Hippocampal formation (tissue), 2 donors: ENCODE data around the gene LXN.
"Not testable (repeated sequence)": the region's sequence is repeated elsewhere in the genome, so short reads cannot be mapped to it uniquely, and the experiment has no call there.

ENCODE experiments used
- DNase-seq, 2 donors: peaks; one replicate each; lab custom pipeline; 2025; lab: John Stamatoyannopoulos, UW

The LXN gene, protein sequence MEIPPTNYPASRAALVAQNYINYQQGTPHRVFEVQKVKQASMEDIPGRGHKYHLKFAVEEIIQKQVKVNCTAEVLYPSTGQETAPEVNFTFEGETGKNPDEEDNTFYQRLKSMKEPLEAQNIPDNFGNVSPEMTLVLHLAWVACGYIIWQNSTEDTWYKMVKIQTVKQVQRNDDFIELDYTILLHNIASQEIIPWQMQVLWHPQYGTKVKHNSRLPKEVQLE

DNA sequence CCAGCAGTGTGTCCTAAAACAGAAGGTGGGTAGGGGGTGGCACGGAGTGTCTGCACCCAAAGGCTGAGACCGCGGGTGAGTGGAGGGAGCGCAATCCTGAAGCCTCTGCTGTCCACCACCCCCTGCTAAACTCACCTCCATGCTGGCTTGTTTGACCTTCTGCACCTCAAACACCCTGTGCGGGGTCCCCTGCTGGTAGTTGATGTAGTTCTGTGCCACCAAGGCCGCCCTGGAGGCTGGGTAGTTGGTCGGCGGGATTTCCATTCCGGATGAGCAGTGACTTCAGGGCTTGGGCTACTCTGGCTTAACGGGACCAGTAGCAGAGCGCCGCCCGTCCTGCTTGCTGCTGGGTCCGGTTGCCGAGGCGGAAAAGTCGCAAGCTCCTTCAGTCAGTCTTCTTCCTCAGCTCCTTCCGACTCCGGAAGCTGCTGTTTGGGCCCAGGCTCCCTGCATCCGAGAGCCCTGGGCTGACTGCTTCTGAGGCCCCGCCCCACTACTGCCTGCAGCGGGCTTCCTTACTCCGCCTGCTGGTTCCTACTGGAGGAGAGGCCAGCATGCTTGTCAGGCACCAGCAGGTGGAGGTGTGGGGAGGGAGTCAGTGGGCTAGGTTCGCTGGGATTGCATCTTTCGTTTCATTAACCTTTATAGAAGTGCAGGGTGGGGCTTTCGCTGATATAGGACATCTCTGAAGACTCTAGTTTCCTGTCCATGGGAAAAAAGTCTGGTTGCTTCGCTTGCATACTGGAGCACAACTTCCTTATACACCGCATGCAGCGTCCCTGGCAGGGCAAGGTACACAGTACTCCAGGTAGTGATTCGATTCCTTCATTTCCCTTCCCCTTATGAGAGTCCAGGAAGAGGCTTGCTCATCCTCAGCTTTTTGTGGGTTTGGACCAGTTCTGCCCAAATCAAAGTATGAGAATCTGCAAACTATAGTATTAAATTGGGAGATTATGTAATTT, at the start of gene LXN:
LXN (minus strand) TSS at position 434 of the 962 bp plus-strand sequence; CDS start at position 264, 170 bp downstream.
- DNase-seq = peak; percentile 23 to 36

DNA sequence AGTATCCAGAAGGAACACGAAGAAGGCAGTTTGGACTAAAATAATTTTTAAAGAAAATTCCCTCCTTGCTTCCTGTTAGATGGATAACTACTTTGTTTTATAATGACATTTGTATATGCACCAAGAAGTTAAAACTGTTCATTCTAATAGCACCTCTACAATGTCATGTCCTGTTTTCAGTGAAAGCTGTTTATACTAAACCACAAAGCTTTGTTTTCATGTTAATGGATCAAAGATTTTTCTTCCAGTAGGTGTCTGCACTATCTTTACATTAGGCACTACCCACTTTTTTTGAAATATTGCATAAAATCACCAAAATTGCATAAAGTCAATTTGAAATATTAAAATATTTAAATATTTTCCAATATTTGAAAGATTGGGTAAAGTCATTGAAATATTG, 49.7 kb upstream of the LXN start:
- DNase-seq = no peak

DNA sequence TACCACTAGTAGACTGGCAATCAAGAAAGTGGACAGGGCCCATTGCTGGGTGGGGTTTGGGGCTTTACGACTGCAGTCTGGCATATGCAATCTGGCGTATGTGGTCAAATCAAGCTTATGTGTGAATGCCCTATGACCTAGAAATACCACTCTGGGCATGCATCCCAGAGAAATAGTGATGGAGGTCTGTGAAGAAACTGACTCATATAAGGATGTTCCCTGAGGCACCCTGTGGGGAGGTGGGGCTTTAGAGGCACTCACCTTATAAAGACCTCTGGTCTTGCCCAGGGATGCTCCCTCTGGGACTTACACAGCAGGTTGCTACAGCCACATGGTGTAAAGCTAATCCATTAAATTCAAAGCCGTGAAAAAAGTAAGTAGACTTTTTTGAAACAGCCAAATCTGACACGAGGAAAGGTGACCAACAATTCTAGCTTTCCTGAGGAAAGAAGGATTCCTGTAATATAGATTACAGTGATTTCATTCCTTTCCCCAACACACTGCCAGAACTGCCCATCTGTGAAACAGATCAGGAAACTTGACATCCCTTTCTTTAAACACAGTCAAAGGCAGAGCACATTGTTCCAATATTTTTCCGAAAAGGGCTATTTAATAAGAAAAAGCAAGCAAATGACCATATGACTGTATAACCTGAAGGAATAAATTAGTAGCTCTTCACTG, 46.2 kb upstream of the LXN start:
- DNase-seq = no peak

DNA sequence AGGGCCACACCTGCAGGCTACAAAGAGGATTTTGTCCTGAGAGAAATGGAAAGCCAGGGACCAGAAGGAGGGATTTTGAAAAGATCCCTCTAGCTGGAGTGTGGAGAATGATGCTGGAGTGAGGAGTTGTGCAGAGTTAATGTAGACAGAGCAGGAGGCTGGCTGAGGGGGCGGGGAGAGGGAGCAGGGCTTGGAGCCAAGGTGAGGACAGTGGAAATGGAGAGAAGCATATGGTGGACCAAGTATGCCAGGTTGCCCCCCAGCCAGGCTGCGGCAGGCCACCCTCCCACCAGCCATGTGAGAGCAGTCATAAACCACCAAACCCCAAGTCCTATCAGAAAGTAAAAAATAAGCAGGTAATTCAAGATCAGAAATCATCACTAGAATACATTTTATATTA, 45.1 kb upstream of the LXN start:
- no peak for DNase-seq

DNA sequence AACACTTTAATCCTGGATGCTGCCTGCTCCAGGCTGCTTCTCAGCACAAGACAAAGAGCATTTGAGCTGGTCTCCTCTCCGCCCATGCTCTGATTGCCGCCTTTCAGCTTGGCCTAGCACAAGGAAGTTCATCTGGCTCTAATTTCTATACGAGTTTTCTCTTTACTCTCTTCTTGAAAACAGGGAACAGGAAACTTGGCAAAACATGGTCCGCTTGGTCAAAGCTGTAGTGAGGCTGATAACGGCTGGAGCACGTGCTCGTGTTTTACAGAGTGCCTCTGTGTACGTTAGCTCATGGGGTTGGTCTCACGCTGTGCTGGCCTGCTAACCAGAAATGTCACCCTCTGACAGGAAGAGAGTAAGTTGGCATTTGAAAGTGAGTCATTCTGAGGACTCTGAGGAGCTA, 40.6 kb upstream of the LXN start:
- DNase-seq = peak; percentile 18 to 27

DNA sequence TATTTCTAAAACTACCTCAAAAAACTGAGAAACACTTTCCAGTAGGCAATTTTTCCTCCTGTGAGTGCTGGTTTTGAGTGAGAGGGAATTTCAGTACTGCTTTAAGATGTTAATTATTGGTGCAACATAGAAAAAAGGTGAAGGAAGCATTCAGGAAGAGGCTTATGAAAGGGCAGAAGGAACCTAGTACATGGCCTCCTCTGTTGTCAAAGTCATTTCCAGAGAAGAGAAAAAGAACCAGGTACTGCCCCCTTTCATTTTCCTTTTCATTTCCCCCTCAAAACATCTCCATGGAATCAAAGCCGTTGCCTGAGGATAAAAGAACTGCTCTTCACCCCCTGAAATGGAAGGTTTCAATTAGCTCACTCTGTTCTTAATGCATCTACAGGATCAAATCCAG, 40.0 kb upstream of the LXN start:
- DNase-seq = no peak

DNA sequence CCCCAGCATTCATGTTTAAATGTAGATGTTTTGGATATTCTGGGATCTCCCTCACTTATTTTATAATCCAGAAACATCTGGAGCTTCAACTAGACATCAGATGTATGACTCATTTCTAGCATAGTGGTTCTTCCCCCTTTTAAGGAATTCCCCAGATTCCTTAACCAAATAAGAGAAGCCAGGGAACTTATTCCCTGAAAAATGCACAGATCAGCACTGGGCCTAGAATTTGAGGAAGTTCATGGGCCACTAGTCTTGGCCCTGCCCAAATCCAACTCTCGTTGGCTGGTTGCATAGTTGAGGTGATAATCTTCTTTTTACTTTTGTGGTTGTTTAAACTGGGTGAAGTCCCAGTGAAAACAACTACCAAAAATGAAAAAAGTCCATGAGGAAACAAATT, 39.4 kb upstream of the LXN start:
- no peak for DNase-seq

DNA sequence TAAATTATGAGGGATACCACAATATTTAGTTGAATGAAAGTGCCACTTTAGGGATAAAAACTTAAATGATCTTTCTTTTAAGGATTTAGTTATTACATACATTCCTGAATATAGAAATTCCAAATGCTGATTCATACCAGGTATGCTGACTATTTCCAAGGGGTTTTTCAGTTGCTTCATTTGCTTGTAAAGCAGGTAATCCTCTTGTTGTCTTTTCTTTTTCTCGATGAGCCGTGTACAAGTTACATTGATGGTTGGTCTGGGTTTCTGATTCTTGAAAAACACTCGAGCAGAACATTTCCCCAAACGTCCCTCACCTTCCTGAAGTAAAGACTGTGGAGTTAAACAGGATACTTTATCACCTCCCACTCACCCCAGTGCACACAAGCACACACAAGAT, 38.2 kb upstream of the LXN start:
- DNase-seq = no peak

DNA sequence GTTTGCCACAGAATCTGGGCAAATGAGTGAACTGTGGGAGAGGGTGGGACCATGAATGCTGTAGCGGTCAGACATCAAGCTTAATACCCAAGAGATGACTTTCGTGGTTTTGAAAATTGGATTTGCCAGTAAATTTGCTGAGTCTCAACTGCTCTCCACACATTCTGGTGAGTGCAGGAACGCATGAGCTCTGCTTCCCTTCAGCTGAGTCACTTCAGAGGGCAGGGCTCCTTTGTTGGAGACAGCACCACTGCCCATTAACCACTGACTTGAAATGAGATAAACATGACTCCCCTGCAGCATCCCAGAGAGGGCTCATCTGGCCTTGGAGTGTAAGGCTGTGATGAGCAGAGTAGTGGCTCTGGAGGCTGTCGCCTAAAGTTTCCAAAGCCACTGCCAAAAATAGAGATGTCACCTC, 37.2 kb upstream of the LXN start:
- no peak for DNase-seq

DNA sequence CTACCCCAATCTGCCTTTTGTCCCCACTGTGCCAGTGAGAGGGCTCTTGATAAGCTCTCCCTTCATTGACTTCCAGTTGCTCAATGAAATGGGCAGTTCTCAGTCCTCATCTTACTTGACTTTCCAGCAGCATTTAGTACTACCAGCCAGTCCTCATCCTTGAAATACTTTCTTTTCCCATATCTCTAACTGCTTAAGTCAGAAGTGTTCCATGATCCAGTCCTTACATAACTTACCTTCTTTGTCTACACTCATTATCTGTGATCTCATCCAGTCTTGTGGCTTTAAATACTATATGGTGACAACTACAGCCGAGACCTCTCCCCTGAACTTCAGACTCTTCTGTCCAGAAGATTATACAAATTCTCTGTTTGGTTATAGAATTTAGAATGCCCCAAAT, 31.1 kb upstream of the LXN start:
- no peak for DNase-seq

DNA sequence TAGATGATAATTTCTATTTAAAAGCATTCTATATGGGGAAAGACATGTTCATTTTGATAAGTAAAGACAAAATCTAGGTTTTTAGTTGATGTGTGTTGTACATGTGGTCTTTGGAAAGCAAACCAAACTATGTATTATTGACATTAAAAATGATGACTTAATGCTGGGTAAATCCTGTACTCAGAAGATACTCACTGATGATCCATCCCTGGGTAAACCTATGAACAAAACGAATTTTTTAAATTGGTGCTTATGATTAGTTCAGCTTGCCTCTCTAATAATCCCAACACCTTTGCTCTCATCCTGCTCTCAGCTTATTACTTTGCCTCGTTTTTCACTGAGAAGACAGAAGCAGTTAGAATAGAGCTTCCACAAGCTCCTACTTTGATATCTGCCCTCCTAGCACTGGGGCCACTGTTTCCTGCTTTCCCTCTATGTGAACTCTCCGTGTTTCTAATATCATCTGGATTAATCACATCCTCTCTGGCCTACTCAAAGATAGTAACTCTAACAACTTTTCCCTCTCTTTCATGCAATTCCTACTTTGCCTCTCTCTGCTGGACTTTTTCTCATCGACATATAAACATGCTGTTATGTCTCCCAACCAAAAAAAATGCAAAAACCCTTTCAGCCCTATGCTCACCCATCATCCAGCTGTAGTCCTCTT, 30.5 kb upstream of the LXN start:
- no peak for DNase-seq

DNA sequence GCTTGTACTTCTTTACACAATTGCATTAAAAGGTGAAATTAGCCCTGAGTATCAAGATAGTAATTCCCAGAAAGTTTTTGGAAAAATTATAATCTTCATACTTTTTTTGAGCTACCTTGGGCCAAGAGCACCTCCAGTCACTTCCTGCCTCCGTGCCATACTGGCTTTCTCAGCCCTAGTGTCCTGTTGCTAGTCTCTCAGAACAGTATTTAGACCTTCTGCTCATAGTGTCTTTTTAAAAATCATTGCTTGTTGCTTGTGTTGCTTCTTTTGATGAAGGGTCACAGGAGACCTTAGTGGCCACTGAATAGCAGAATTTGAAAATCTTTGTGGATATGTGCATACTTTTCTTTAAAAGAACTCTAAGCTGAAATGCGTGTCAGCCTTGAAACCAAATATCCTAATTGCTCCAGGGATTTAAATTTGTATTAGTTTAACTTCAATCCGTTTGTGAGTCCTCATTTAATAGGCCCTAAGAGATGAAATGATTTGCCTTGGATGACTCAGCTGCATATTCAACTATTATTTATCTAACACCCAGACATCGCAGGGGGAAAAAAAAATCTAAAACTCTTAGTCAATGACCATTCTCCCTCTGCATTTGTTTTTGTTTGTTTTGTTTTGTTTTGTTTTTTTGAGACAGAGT, 29.1 kb upstream of the LXN start:
- no peak for DNase-seq

DNA sequence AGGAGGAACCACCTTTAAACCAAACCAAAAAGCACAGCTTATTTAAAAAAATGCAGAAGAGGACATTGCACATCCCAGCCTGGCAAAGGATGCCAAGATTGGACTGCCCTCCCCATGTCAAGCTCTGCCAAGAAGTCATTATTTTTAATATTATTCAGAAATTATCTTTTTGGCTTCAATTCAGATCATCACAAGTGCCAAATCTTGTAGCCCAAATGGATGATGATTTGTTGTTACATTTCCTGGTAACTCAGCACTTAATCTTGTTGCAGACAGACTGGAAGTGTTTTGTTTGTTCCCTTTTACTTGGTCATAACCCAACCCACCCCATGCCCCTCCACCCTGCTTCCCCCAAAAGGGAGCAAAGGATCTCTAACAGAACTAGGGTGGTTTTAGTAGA, 28.1 kb upstream of the LXN start:
- no peak for DNase-seq

DNA sequence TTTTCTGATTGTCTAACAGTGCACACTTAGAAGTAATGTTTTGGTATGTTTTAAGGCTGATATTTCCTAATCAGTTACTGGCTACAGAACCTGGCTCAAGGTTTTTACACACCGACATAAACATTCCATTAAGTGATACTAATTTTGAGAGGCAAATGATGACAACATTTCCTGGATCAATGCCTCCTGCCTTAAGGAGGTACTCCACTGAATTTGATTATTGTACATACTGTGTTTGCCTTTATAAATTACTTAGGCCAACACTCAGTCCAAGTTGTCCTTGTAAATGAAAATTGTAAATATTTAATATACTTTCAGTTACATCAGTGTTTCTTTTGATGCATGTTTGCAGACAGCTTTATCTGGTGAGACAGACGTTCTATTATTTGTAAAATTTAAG, 24.2 kb upstream of the LXN start:
- DNase-seq = no peak

DNA sequence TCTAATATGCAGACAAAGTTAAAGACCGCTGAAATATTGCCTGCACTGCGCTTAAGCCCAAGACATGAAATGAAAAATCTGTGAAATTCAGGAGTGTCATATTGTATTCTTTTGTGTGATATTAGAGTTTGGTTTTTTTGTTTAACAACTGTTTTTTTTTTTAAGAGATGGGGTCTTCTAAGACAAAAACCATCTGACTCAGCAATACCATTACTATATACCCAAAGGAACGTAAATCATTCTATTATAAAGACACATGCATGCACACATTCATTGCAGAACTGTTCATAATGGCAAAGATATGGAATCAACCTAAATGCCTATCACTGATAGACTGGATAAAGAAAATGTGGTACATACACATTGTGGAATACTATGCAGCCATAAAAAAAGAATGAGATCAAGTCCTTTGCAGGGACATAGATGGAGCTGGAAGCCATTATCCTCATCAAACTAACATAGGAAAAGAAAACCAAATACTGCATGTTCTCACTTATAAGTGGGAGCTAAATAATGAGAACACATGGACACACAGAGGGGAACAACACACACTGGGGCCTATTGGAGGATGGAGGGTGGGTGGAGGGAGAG, 21.5 kb upstream of the LXN start:
- DNase-seq = not testable (repeated sequence)

DNA sequence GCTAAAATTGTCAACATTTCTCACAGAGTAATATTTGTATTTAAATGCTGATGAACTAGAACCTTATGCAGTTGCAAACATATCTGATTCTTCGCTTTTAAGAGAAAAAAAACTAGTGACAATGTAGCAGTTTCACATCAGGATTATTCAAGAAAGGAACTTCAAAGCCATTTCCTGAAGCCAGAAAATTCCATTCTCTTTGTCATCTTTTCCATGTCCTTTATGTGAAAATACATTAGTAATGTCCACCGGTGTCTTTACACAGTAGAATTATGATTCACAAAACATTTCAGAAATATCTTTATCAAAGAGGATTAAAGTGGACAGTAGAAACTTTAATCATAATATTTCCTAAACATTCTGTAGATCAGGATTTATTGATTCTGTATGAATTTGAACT, 12.7 kb upstream of the LXN start:
- DNase-seq = no peak

DNA sequence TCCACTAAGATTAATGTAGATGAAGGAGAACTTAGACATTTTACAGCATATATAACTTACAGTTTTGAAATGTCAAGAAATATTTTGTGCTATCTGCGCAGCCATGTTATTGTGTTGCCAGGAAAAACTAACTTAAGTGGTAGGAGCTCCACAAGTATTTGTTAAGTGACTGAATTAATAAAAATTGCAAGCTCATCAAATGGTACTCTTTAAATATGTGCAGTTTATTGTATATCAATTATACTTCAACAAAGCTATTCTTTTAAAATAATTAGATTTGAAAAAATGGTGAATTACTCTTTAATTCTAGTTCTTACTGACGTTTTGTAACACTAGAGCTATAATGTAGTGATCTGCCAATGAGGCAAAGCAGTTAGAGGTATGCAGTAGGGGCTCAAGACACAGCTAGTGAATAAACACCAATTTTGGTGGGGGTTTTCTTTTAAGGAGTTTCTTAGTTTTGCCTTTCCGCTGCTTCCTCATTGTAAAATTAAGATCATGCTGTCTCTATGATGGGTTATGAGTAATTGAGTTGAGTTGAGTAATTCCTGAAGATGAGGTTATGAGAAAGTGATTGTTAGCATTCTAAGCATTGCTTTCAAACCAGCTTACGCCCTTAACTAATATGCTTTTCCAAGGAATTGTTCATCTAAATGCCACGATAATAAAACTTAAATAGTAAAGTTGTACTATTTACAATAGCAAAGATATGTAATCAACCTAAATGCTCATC, 10.9 kb upstream of the LXN start:
- no peak for DNase-seq

DNA sequence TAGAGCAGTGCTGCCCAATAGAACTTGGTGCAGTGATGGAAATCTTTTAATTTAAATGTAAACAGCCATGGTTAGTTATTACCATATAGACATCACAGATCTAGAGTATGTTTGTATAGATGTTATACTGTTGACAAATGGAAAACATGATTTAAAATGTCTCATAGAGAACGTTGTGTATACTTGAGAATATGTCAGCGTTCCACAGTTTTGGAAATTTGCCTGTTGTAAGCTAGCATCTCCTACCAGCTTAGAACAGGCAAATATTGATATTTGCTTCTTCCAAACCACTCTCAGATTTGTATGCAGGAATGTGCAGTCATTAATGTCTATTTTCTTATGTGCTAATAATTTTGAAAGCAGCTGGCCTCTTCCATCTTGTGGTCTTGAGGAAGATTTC, 8.4 kb upstream of the LXN start:
- no peak for DNase-seq

DNA sequence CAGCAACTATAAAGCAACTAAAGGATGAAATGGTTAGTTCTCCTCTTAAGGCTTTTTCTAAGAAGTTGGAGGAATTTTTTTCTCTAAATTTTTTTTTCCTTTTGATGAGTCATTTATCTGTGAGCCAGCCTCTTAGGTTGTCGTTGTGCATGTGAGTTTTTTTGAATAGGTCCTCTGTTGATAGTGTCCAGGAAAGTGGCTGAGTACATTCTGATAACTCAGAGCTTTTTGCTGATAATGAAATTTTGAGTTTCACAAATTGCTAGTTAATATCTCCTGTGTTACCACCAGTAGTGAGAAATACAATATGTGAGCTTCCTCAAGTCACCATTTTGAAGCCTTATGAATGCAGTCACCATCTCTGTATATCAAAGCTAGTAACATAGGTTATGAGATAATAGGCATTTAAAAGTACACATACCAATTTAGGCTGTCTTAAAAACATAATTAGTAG, 7.1 kb upstream of the LXN start:
- DNase-seq = no peak

DNA sequence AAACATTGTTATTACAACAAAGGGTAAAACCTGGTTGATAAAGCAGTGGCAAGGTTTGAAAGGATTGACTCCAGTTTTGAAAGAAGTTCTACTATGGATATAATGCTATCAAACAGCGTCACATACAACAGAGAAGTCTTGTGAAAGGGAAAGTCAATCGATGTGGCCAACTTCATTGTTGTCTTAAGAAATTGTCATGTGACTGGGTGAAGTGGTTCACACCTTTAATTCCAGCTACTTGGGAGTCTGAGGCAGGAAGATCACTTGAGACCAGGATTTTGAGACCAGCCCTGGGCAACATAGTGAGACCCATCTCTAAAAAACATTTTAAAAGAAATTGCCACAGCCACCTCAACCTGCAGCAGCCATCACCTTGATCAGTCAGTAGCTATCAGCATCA, 6.2 kb upstream of the LXN start:
- DNase-seq = no peak

DNA sequence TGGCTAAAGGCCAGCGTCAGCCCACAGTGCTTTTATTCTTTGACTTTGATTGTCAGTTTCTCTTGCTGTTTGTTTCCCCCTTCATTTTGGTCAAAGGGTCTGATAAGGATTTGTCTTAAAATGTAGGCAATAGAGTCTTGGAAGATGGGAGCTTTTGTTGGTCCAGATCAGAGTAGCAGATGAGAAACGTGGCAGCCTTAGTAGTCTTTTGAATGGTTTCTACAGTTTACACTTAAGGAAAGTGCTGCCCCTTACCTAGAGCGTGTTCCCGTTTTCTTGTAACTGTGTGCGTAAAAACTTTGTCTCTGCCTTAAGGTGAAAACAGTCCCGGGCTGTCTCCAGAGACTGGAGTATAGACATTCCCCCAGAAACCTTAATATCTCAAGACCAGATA, 630 bp downstream of the LXN start:
- DNase-seq = no peak
